HG02678 (cell line): ENCODE data around the gene MLLT3.
"Not testable (repeated sequence)": the region's sequence is repeated elsewhere in the genome, so short reads cannot be mapped to it uniquely, and the experiment has no call there.

Experiments
- ATAC-seq: cut with Tn5 transposase; IDR thresholded peaks from one replicate; pipeline ENCODE4 v1.9.1; 2021; ENCODE audit warnings: mild to moderate bottlenecking, moderate library complexity; ENCODE audit not compliant: unreplicated experiment

The MLLT3 gene

DNA sequence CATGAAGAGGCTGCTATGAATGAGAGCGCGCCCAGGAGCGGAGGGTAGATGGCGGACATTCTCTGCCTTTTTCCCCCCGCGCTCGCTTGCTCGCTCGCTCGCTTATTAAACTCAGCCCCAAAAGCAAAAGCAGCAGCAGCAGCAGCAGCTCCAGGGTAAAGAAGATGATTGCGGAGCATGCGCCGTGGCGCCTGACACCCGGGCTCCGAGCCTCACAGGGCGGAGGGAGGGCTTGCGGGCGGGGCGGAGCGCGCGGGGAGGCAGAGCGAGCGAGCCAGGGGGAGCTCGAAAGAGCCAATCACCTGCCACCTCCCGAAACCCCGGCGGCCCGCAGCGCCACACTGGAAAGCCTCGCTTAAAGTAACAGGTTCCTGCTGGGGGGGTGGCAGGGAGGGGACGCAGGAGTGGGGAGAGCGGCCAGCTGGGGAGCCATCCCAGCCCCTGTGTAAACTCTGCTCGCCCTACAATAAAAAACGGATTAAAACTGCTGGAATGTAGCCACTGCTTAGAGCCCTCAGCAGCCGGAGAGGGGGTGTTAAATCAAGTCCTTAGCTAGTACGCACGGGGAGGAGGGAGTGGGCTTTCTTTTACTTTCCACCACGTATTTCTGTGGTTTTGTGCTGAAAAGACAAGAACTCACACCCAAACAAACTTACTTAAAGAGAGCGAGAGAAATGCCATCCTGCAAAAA lies at the start of gene MLLT3:
TSS of gene MLLT3 (minus strand) at position 170 of the 691 bp plus-strand sequence.
- peak; percentile 78 for ATAC-seq

DNA sequence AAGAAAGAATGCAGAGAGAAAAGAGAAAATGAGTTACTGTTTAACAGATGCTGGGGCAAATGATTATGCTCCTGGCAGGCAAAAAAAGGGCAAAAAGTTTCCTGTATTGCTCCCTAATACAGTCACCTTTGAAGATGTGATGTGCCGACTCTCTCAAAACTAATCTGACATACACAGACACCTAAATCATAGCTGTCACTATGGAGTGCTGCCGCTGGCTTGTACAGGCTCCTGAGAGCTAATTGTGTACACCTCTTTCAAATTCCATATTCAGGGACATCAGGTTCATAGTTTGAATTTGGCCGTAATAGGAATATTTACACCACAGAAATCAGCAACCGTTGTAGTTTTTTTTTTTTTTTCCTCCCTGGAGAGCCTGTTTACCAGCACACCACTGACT lies 49.3 kb upstream of the MLLT3 start:
- no peak for ATAC-seq

DNA sequence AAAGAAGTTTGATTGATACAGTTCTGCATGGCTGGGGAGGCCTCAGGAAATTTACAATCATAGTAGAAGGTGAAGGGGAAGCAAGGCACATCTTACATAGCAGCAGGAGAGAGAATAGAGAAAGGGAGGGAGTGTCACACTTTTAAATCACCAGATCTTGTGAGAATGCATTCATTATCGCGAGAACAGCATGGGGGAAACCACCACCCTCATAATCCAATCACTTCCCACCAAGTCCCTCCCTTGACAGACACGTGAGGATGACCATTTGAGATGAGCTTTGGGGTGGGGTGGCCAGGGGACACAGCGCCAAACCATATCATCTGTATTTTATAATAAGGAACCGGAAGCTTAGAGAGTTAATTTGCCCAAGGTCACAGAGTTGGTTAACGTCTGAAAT lies 48.1 kb upstream of the MLLT3 start:
- ATAC-seq = no peak

DNA sequence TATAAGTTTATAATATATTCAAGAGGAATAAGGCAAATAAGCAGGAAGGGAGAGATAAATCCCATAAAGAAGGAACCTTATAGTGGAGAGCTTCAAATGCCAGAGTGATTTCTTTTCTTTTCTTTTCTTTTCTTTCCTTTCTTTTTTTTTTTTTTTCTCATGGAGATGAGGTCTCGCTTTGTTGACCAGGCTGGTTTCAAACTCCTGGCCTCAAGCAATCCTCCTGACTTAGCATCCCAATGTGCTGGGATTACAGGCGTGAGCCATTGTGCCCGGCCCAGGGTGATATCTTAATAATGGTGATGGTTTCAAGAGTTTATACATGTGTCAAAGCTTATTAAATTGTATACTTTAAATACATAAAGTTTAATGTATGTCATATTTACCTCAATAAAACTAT lies 42.2 kb upstream of the MLLT3 start:
- no peak for ATAC-seq

DNA sequence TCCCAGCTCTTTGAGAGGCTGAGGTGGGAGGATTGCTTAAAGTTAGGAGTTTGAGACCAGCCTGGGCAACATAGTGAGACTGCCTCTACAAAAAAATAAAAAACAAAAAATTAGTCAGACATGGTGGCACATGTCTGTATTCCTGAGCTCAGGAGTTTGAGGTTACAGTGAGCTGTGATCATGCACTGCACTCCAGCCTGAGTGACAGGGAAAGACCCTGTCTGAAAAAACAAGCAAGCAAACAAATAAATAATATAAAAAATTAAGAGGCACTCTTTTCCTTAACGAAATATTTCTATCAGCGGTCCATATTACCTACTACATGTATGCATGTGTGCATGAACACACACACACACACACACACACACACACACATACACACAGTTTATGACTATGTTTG lies 40.8 kb upstream of the MLLT3 start:
- ATAC-seq = no peak

DNA sequence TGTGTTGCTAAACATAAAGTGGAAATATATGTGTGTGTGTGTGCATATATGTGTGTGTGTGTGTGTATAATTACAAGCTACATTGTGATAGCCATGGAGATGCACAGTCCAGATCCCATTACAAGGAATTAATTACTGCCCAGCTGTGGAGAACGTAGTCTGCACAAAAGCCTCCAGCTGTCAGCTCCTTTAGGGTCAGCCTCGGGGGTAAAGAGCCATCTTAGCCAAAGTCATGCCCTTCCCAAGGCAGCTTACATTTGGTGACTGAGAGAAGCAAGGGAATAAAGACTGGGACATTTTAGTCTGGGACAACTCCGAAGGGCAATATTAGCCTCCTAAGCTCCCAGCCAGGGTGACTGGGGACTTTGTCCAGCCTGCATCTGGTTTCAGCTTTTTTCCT lies 39.9 kb upstream of the MLLT3 start:
- no peak for ATAC-seq

DNA sequence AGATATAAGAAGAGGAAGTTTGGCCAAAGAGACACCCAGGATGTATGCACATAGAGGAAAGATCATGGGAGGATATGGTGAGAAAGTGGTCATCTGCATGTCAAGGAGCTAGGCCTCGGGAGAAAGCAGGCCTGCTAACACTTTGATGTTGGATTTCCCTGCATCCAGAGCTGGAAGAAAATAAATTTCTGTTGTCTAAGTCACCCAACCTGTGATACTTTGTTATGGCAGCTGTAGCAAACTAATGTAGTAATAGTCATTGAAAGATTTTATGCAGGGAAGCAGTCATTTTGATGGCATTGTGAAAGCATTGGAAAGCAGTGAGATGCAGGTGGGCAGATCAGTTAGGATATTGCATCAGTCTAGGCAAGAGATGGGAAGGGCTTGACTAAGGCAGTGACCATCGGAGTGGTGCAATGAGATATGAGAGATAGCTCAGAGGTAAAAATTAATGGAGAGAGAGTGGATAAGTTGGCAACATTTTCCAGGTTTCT lies 37.2 kb upstream of the MLLT3 start:
- ATAC-seq = no peak

DNA sequence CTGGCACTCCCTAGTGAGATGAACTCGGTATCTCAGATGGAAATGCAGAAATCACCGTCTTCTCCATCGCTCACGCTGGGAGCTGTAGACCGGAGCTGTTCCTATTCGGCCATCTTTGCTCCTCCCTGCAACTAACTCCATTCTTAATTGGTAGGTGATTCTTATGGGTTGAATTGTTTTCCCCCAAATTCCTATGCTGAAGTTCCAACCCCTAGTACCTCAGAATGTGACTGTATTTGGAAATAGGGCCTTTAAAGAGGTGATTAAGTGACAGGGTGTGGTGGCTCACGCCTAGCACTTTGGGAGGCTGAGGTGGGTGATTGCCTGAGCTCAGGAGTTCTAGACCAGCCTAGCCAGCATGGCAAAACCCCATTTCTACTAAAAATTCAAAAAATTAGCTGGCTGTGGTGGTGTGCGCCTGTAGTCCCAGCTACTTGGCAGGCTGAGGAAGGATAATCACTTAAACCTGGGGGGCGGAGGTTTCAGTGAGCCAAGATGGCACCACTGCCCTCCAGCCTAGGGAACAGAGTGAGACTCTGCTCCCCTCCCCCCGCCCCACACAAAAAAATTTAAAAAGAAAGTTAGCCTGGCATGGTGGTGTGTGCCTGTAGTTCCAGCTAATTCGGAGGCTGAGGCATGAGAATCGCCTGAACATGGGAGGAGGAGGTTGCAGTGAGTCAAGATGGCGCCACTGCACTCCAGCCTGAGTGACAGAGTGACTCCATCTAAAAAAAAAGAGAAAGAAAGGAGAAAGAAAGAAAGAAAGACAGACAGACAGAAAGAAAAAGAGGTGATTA lies 36.6 kb upstream of the MLLT3 start:
- no peak for ATAC-seq

DNA sequence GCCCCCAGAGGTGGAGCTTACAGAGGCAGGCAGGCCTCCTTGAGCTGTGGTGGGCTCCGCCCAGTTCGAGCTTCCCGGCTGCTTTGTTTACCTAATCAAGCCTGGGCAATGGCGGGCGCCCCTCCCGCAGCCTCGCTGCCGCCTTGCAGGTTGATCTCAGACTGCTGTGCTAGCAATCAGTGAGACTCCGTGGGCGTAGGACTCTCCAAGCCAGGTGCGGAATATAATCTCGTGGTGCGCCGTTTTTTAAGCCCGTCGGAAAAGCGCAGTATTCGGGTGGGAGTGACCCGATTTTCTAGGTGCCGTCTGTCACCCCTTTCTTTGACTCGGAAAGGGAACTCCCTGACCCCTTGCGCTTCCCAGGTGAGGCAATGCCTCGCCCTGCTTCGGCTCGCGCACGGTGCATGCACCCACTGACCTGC lies 36.0 kb upstream of the MLLT3 start:
- not testable (repeated sequence) for ATAC-seq

DNA sequence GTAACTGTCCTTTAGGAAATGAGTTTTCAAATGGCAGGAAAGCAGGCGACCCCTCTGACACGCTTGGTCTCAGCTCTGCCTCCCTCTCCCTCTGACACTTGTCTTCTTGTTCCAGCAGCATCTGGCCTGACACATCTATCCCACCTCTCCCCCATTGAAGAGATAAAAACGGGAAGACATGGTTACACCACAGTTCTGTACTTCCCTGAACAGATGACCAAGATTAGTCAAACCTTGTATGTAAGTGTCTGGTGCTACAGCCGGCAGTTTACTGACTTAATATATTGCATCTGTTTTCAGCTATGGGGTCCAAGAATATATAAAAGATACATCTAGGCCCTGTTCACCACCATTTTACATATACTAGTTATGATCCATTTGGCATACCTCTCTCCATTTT lies 29.6 kb upstream of the MLLT3 start:
- ATAC-seq = no peak

DNA sequence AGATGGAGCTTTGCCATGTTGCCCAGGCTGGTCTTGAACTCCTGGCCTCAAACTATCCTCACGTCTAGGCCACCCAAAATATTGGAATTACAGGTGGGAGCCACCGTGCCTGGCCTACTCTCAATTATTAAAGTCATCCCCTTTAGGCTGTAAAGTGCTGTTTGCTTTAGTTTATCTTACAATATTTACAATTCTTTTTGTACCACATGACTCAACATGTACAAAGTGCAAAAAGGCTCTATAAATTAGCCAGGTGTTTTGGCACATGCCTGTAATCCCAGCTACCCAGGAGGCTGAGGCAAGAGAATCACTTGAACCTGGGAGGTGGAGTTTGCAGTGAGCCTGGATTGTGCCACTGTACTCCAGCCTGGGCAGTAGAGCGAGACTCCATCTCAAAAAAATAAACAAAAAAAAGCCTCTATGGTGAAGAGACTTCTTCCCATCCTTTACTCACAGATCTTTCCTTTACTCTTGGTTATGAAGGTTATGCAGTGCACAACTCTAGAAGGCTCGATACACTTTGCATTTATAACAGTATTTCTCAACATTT lies 28.5 kb upstream of the MLLT3 start:
- ATAC-seq = no peak

DNA sequence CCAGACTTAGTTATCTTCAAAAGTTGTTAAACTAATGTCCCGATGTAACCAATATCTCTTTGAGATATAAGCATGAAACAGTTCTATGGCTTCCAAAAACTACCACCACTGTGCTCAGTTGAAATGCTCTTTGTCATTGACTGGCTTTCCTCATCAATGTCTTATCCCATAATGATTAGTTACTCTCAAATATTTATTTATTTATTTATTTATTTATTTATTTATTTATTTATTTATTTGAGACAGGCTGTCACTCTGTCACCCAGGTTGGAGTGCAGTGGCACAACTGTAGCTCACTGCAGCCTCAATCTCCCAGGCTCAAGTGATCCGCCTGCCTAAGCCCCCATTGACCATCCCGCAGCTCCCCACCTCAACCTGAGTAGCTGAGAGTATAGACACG lies 28.0 kb upstream of the MLLT3 start:
- no peak for ATAC-seq

DNA sequence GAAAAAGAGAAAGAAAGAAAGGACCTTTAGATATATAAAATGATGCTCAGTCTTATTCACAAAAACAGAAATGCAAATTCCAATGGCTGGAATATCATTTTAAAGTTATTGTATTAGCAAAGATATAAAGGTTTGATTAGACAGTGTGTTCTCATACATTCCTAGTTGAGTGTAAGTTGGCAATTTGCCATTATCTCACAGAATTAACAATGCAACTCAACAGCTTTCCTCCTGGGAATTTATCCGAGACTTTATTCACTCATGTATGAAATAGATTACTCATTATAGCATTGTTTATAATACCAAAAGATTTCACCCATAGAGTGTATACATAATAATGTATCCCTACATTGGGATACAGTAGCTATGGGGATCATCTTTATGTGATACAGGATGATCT lies 27.1 kb upstream of the MLLT3 start:
- ATAC-seq = no peak

DNA sequence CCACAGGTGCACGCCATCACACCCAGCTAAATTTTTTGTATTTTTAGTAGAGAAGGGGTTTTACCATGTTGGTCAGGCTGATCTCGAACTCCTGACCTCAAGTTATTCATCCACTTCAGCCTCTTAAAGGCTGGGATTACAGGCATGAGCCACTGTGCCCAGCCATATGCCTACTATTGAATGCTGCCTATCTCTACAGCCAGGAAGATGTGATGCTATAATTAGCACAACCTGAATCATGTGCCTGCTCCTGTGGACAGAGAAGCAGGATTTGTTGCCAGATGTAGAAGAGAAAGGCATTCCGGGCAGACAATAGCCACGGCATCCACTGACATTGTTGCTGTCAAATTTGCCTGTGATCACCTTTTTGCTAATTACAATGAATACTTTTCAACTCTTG lies 24.4 kb upstream of the MLLT3 start:
- ATAC-seq = no peak

DNA sequence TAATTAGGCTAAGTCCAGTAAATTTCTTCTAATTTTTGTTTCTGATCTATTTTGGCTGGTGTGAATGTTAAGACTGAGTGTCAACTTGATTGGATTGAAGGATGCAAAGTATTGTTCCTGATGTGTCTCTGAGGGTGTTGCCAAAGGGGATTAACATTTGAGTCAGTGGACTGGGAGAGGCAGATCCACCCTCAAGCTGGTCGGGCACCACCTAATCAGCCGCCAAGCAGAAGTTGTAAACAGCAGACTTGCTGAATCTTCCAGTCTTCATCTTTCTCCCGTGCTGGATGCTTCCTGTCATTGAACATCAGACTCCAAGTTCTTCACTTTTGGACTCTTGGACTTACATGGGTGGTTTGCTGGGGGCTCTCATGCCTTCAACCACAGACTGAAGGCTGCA lies 21.4 kb upstream of the MLLT3 start:
- no peak for ATAC-seq

DNA sequence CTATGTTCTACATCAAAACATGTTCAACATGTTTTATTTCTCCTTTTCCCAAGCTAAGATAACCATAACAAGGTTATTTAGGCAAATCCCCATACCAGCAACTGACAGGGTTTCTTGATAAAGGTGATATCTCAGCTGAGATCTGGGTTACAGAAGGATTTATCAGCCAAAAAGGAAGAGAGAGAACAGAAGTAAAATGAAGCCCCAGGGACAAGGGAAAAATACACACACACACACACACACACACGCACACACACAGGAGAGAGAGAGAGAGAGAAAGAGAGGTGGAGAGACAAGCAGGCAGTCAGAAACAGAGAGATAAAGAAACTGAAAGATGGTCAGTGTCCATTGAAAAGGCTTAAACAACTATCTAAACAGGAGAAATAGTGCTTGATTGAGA lies 19.7 kb upstream of the MLLT3 start:
- no peak for ATAC-seq

DNA sequence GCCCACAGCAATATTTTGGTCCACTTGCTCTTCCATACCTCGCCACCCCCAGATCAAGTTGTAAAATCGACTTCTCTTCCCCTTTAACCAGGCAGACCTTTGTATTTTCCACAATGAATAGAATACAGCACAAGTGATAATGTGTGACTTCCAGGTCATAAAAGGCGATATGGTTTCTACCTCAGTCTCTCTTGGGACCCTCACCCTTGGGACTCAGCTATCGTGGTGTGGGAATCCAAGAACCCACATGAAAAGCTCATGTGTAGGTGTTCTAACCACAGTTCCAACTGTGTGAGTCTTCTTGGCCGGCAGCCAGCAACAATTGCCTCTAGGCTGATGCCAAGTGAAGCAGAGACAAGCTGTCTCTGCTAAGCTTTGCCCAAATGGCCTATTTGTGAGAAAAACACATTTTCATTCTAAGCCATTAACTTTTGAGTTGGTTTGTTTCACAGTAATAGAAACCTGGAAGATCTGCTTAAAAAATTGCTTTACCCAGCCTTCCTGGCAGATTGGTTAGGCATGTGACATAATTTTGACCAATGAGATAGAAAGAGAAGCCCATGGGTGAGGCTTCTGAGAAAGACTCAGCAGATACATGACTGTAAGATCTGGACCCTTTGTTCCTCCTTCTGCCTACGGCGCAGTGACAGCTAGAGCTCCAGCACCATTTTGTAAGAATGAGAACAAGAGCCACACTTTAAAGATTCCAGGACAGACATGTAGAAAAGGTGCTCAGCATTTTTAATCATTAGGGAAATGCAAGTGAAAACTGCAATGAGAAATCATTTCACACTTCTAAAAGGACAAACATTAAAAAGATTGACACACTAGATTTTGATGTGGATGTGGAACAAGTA lies 18.3 kb upstream of the MLLT3 start:
- peak; percentile 90 for ATAC-seq

DNA sequence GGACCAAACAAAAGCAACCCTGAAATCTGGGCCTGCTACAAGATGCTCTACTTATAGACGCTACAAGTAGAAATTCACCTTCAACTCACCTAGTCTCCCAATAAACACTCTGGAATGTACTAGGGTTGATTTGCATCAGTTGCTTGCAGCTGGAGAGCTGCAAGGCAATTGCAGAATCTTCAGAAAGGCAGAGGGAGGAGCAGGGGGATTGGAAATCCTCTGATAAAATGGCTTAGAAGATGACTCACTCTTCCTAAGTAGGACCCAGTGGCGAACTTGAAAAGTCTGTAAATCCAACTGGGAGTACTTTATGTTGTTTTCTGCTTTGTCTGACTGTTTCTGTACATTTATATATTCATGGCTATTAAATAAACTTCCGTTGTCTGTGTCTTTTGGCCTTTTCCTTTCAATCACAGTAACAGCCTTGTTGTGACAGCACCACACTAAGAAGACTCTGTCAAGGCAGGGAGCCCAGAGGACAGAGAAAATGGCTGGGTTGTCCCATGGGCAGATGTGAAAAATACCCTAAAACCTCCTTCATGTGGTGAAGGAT lies 14.7 kb upstream of the MLLT3 start:
- ATAC-seq = no peak

DNA sequence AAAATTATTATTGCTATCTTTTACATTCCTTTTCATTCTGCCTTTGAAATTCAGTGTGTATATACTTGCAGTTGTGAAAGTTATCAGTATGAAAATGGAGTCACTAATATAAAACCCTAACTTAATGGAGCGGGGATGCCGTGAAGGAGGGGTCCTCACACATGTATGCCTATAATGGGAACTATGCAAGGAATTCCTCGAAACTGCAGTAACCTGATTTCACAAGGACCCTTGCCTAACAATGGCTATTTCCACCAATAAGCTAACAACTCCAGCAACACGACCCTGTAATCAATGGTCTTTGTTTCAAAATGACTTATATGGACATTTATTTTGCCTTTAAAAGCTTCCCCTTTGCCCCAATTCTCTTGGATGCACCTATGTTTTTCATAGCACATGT lies 12.6 kb upstream of the MLLT3 start:
- no peak for ATAC-seq

DNA sequence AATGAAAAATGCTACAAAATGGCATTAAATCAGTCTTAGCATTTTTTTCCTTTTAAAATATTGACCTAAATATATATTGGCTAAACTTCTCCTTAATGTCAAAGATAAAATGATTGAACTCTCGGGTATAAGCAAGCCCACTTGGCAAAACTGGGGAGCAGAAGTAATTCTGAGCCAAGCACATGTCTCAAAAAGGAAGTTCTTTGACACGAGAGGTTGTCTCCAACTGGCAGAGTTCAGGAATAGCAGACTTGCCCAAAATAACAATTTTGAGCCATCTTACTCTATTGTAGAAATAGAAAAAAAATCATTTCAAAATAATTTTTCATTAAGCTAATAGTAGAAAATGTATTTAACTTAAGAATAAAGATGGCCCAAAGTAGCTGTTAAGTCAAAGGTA lies 10.4 kb upstream of the MLLT3 start:
- no peak for ATAC-seq
